ENCODE measurements around the gene MRPL19.

The MRPL19 gene

DNA sequence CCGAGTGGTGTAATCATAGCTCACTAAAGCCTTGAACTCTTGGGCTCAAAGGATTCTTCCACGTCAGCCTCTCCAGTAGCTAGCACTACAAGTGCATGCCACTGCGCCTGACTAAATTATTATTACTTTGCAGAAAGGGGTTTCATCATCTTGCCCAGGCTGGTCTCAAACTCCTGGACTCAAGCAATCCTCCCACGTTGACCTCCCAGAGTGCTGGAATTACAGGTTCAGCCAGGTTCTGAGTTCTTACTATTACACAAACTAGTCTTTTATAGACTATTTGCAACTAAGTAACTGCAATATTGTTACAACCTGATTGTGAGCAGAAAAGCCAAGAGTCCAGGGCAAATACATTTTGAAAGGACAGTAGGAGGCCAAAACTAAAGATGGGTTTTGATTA is 35.9 kb upstream of the MRPL19 start:
- Histone ChIP-seq H3K79me2 (ENCODE audit: insufficient read depth, low read length) (no peaks in the 10 kb centered on the region), H3K9me3 (ENCODE audit: insufficient read depth, low read length) (no peaks in the 10 kb centered on the region), H3K4me2 (ENCODE audit: low read depth, low read length, poor library complexity, severe bottlenecking) (no peak overlapping the region), H3K27me3 (ENCODE audit: low read length) (no peaks in the 10 kb centered on the region), H3K36me3 (ENCODE audit: low read length) (no peaks in the 10 kb centered on the region), H3K4me3 (ENCODE audit: insufficient read depth, low read length, poor library complexity, severe bottlenecking) (no peak overlapping the region), H3K9ac (ENCODE audit: low read length) (no peak overlapping the region), H3K9me2 (replicated peaks; ENCODE audit: insufficient read depth, low read length) (no peaks in the 10 kb centered on the region), H4K20me1 (ENCODE audit: low read depth, low read length) (no peaks in the 10 kb centered on the region), H3K27ac (ENCODE audit: low read depth, low read length) (no peak overlapping the region), H2AFZ (ENCODE audit: low read depth, low read length, severe bottlenecking) (no peak overlapping the region), H3F3A (ENCODE audit: insufficient read depth) (no peaks in the 10 kb centered on the region)
- TF ChIP-seq EZH2phosphoT487 (conservative IDR thresholded peaks at IDR 0.05; ENCODE audit: low read length): no peak
- TF ChIP-seq, protein P1, sequence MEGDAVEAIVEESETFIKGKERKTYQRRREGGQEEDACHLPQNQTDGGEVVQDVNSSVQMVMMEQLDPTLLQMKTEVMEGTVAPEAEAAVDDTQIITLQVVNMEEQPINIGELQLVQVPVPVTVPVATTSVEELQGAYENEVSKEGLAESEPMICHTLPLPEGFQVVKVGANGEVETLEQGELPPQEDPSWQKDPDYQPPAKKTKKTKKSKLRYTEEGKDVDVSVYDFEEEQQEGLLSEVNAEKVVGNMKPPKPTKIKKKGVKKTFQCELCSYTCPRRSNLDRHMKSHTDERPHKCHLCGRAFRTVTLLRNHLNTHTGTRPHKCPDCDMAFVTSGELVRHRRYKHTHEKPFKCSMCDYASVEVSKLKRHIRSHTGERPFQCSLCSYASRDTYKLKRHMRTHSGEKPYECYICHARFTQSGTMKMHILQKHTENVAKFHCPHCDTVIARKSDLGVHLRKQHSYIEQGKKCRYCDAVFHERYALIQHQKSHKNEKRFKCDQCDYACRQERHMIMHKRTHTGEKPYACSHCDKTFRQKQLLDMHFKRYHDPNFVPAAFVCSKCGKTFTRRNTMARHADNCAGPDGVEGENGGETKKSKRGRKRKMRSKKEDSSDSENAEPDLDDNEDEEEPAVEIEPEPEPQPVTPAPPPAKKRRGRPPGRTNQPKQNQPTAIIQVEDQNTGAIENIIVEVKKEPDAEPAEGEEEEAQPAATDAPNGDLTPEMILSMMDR (IDR thresholded peaks at IDR 0.05; ENCODE audit: insufficient read depth, low read length, poor library complexity, severe bottlenecking): no peak

DNA sequence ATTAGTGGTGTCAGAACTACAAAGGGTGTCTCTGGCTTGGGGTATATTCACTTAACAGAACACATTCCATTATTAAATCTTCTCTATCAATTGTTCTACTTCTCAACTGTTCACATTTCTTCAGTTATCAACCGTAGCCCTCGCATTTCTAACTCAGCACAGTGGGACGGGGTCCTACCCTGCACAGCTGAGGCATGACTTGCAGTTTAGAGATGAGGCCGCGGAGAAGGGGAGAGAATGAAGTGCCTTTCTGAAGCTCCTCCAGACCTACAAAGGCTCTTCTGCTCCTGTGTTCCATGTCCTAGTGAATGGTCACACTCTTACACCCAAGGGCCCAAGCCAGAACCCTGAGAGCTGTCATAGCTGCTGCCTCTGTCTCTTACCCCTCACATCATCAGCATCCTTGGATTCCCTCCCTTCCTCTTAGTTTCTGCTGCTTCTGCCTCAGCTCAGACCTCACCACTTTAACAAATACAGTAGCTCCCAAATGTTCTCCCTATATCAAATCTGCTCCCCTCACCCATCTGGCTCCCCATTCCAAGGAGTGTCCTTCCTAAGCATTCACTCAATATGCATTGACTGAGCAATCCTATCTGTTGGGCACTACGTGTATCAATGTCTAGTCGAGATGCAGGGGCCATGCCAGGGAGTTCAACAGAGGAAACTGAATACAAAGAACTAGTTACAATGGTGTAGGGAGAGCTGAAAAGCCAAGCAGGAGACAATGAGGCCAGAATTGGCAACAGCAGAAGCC is 34.3 kb upstream of the MRPL19 start:
- no peaks in the 10 kb centered on the region for H3K9me2 ChIP-seq (replicated peaks; ENCODE audit: insufficient read depth, low read length)
- no peak overlapping the region for H3K9ac ChIP-seq (ENCODE audit: low read length)
- no peak overlapping the region for H3K4me2 ChIP-seq (ENCODE audit: low read depth, low read length, poor library complexity, severe bottlenecking)
- no peaks in the 10 kb centered on the region for H3K27me3 ChIP-seq (ENCODE audit: low read length)
- H4K20me1 ChIP-seq (ENCODE audit: low read depth, low read length): no peaks in the 10 kb centered on the region
- TF ChIP-seq, protein P1 (IDR thresholded peaks at IDR 0.05; ENCODE audit: insufficient read depth, low read length, poor library complexity, severe bottlenecking): no peak
- no peak for TF ChIP-seq EZH2phosphoT487 (conservative IDR thresholded peaks at IDR 0.05; ENCODE audit: low read length)
- no peaks in the 10 kb centered on the region for H3K9me3 ChIP-seq (ENCODE audit: insufficient read depth, low read length)
- H3K79me2 ChIP-seq (ENCODE audit: insufficient read depth, low read length): no peaks in the 10 kb centered on the region
- no peaks in the 10 kb centered on the region for H3F3A ChIP-seq (ENCODE audit: insufficient read depth)
- no peaks in the 10 kb centered on the region for H3K36me3 ChIP-seq (ENCODE audit: low read length)
- no peak overlapping the region for H2AFZ ChIP-seq (ENCODE audit: low read depth, low read length, severe bottlenecking)
- H3K4me3 ChIP-seq (ENCODE audit: insufficient read depth, low read length, poor library complexity, severe bottlenecking): no peak overlapping the region
- H3K27ac ChIP-seq (ENCODE audit: low read depth, low read length): no peak overlapping the region

DNA sequence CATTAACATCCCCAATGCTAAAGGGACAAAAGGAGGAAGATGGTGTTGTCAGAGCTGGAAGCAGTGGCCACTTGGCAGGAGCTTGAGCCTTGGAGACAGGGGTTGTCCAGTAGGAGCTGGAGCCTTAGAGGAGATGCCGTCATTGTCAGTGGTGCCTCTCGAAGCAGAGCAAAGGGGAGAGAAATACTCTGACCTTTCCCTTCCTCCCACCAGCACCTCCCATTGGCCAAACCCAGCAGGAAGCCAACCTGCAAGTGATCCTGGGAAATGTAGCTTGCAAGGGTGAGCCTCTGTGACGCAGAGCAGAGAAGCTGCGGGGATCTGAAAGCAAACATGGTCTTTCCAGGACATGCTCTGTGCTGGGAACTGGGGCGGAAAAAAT is 33.7 kb upstream of the MRPL19 start:
- Histone ChIP-seq H3K79me2 (ENCODE audit: insufficient read depth, low read length) (no peaks in the 10 kb centered on the region), H3K4me2 (ENCODE audit: low read depth, low read length, poor library complexity, severe bottlenecking) (no peak overlapping the region), H3K9me2 (replicated peaks; ENCODE audit: insufficient read depth, low read length) (no peaks in the 10 kb centered on the region), H3K4me3 (ENCODE audit: insufficient read depth, low read length, poor library complexity, severe bottlenecking) (no peak overlapping the region), H3K27ac (ENCODE audit: low read depth, low read length) (no peak overlapping the region), H3K36me3 (ENCODE audit: low read length) (no peaks in the 10 kb centered on the region), H3K9ac (ENCODE audit: low read length) (no peak overlapping the region), H2AFZ (ENCODE audit: low read depth, low read length, severe bottlenecking) (no peak overlapping the region), H3K9me3 (ENCODE audit: insufficient read depth, low read length) (no peaks in the 10 kb centered on the region), H3F3A (ENCODE audit: insufficient read depth) (no peaks in the 10 kb centered on the region), H4K20me1 (ENCODE audit: low read depth, low read length) (no peaks in the 10 kb centered on the region), H3K27me3 (ENCODE audit: low read length) (no peaks in the 10 kb centered on the region)
- TF ChIP-seq, protein P1 (IDR thresholded peaks at IDR 0.05; ENCODE audit: insufficient read depth, low read length, poor library complexity, severe bottlenecking): no peak
- TF ChIP-seq EZH2phosphoT487 (conservative IDR thresholded peaks at IDR 0.05; ENCODE audit: low read length): no peak
